ENCODE data around the gene RNU1-3.
"Not testable (repeated sequence)": the region's sequence is repeated elsewhere in the genome, so short reads cannot be mapped to it uniquely, and the experiment has no call there.

GRCh38 chr1:16712131-16712530 lies 45.4 kb upstream of the RNU1-3 start:
- not testable (repeated sequence) for TF ChIP-seq TAF1 (IDR thresholded peaks at IDR 0.05; ENCODE audit: low read depth); EP300 (IDR thresholded peaks at IDR 0.05; ENCODE audit: borderline replicate concordance); YY1 (IDR thresholded peaks at IDR 0.05; ENCODE audit: low read depth); RAD21 (IDR thresholded peaks at IDR 0.05; ENCODE audit: low read depth); CEBPB (IDR thresholded peaks at IDR 0.05); CREB1 (IDR thresholded peaks at IDR 0.05; ENCODE audit: low read depth); TEAD4 (IDR thresholded peaks at IDR 0.05)

All from Ishikawa (cell line).